GM21390 (cell line): Measurements from ENCODE around the gene C20orf96.

ENCODE experiments used
- ATAC-seq: cut with Tn5 transposase; IDR thresholded peaks from one replicate; pipeline ENCODE4 v1.9.1; 2021; ENCODE audit not compliant: unreplicated experiment

The C20orf96 gene

GRCh38 chr20:312067-312466, 21.5 kb upstream of the C20orf96 start:
- no peak for ATAC-seq

- ATAC-seq: no peak
These were observed 21.1 kb upstream of the C20orf96 start for GRCh38 chr20:311609-312008.

GRCh38 chr20:310645-311044, 20.1 kb upstream of the C20orf96 start:
- no peak for ATAC-seq

GRCh38 chr20:309841-310644, 19.5 kb upstream of the C20orf96 start:
- ATAC-seq: peak; percentile 100

GRCh38 chr20:309306-309840, 18.8 kb upstream of the C20orf96 start:
- ATAC-seq: no peak

GRCh38 chr20:308427-309038, 18.0 kb upstream of the C20orf96 start:
- no peak for ATAC-seq

GRCh38 chr20:305745-306144, 15.2 kb upstream of the C20orf96 start:
- no peak for ATAC-seq

GRCh38 chr20:301886-302848, 11.6 kb upstream of the C20orf96 start:
- no peak for ATAC-seq

- ATAC-seq: no peak
These were observed 9.9 kb upstream of the C20orf96 start for GRCh38 chr20:300345-300990.

- no peak for ATAC-seq
These were observed 8.3 kb upstream of the C20orf96 start for GRCh38 chr20:298776-299391.

GRCh38 chr20:297925-298775, 7.6 kb upstream of the C20orf96 start:
- ATAC-seq: peak; percentile 21

- ATAC-seq: peak; percentile 72
These were observed 6.8 kb upstream of the C20orf96 start, which contains the start of gene ZCCHC3 for GRCh38 chr20:297098-297924. Gene ZCCHC3, plus strand, starts transcription at chr20:297570. Its CDS starts 17 bp downstream, at chr20:297587.

GRCh38 chr20:295804-296203, 5.3 kb upstream of the C20orf96 start:
- no peak for ATAC-seq

GRCh38 chr20:294602-295001, 4.1 kb upstream of the C20orf96 start:
- no peak for ATAC-seq

GRCh38 chr20:289693-290083, 862 bp downstream of the C20orf96 start:
- no peak for ATAC-seq

- no peak for ATAC-seq
These were observed 1.4 kb downstream of the C20orf96 start for GRCh38 chr20:288956-289692.

GRCh38 chr20:286508-286907, 4.0 kb downstream of the C20orf96 start:
- ATAC-seq: no peak

GRCh38 chr20:284172-284571, 6.4 kb downstream of the C20orf96 start:
- no peak for ATAC-seq
